ENCODE data around the gene RFX6.

DNA sequence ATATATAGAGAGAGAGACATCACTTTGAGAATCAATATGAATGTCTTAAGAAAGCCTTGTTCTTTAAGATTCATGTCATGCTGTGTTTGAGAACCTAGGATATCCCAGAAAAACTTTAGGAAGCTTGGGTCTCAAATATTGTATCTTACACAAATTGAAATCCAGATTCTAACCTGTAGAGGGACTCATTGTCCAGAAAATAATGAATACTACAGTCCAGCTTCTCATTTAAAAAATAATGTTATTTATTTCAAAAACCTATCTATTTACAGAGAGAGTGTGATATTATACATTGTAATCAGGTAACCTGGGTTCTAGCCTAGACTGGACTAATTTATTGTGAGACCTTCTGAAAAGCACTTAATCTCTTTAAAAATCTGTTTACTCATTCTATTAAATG, 4.2 kb downstream of the RFX6 start:
- TF ChIP-seq POLR2A (IDR thresholded peaks at IDR 0.05): no peak
- TF ChIP-seq, protein P1, sequence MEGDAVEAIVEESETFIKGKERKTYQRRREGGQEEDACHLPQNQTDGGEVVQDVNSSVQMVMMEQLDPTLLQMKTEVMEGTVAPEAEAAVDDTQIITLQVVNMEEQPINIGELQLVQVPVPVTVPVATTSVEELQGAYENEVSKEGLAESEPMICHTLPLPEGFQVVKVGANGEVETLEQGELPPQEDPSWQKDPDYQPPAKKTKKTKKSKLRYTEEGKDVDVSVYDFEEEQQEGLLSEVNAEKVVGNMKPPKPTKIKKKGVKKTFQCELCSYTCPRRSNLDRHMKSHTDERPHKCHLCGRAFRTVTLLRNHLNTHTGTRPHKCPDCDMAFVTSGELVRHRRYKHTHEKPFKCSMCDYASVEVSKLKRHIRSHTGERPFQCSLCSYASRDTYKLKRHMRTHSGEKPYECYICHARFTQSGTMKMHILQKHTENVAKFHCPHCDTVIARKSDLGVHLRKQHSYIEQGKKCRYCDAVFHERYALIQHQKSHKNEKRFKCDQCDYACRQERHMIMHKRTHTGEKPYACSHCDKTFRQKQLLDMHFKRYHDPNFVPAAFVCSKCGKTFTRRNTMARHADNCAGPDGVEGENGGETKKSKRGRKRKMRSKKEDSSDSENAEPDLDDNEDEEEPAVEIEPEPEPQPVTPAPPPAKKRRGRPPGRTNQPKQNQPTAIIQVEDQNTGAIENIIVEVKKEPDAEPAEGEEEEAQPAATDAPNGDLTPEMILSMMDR (IDR thresholded peaks at IDR 0.05): no peak
